A549 (cell line): ENCODE measurements around the gene CEBPE.

Source experiments
- HOXA7 ChIP-seq: fragments of 250-450 bp; sonication (Bioruptor Pico); IDR thresholded peaks from 2 replicates; pipeline ENCODE4 v1.5.0; 2020; ENCODE audit warnings: mild to moderate bottlenecking, moderate library complexity
- KDM1A ChIP-seq: fragments of 200-600 bp; sonication (generic); IDR thresholded peaks from 2 replicates; pipeline ENCODE4 v1.6.1; 2016; ENCODE audit warnings: low read depth, mild to moderate bottlenecking
- MAZ ChIP-seq: fragments of 150-350 bp; IDR thresholded peaks from 2 replicates; pipeline ENCODE4 v1.6.1; 2014; ENCODE audit warnings: antibody characterized with exemption, low read depth, low read length, borderline replicate concordance
- RAD21 ChIP-seq, 2 experiments: fragments of >200 bp in 1 of 2; sonication (Bioruptor Twin) in 1 of 2; formaldehyde crosslinking in 1 of 2; IDR thresholded peaks in 1 of 2; conservative IDR thresholded peaks in 1 of 2; 2 replicates in 1 of 2; 3 replicates in 1 of 2; pipeline ENCODE4 v1.6.1; 2012 to 2018; ENCODE audit warnings: inconsistent platforms in 1 of 2
- RFX5 ChIP-seq: fragments of 450-650 bp; IDR thresholded peaks from 2 replicates; pipeline ENCODE4 v1.7.1; 2014; ENCODE audit warnings: antibody characterized with exemption, mild to moderate bottlenecking, moderate library complexity
- TF ChIP-seq, protein P1 (sequence below): fragments of >200 bp; sonication (Bioruptor Twin); formaldehyde crosslinking; IDR thresholded peaks from 3 replicates; pipeline ENCODE4 v1.5.1; 2016

GRCh38 chr14:23126548-23127278, 7.7 kb upstream of the CEBPE start:
- TF ChIP-seq, protein P1, sequence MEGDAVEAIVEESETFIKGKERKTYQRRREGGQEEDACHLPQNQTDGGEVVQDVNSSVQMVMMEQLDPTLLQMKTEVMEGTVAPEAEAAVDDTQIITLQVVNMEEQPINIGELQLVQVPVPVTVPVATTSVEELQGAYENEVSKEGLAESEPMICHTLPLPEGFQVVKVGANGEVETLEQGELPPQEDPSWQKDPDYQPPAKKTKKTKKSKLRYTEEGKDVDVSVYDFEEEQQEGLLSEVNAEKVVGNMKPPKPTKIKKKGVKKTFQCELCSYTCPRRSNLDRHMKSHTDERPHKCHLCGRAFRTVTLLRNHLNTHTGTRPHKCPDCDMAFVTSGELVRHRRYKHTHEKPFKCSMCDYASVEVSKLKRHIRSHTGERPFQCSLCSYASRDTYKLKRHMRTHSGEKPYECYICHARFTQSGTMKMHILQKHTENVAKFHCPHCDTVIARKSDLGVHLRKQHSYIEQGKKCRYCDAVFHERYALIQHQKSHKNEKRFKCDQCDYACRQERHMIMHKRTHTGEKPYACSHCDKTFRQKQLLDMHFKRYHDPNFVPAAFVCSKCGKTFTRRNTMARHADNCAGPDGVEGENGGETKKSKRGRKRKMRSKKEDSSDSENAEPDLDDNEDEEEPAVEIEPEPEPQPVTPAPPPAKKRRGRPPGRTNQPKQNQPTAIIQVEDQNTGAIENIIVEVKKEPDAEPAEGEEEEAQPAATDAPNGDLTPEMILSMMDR: no peak
- TF ChIP-seq RAD21 (conservative IDR thresholded peaks at IDR 0.05 in 1 of 2, IDR thresholded peaks at IDR 0.05 in 1 of 2) (no peak), MAZ (no peak), KDM1A (no peak), RFX5 (no peak), HOXA7 (CRISPR knock-in tag) (no peak)
